ENCODE measurements around the gene COX19. TPM values are rescaled to one million over a fixed set of nuclear protein-coding genes. Genes with fewer than 3 reads are reported as not detected.
"Not testable (repeated sequence)": the region's sequence is repeated elsewhere in the genome, so short reads cannot be mapped to it uniquely, and the experiment has no call there.

Gene COX19
- total RNA-seq, 1 experiment from 2014 or later = 8.4 TPM

- H3K4me3 ChIP-seq (ENCODE audit: insufficient read depth, low read depth, low read length); H3K36me3 ChIP-seq (replicated peaks; ENCODE audit: control insufficient read depth, insufficient read depth, low read length); H3K27me3 ChIP-seq (ENCODE audit: control insufficient read depth, insufficient read depth, low read length): not testable (repeated sequence)
- DNase-seq = peak; percentile 88
Observed at GRCh38 chr7:1001069-1001770, 25.9 kb upstream of the COX19 start.

GRCh38 chr7:999941-1000935, 24.9 kb upstream of the COX19 start:
- Histone ChIP-seq H3K36me3 (replicated peaks; ENCODE audit: control insufficient read depth, insufficient read depth, low read length) (no peaks in the 10 kb centered on the region), H3K4me3 (ENCODE audit: insufficient read depth, low read depth, low read length) (no peak overlapping the region), H3K27me3 (ENCODE audit: control insufficient read depth, insufficient read depth, low read length) (no peaks in the 10 kb centered on the region)
- DNase-seq = no peak

GRCh38 chr7:999149-999879, 24.0 kb upstream of the COX19 start:
- H3K27me3 ChIP-seq (ENCODE audit: control insufficient read depth, insufficient read depth, low read length) = no peaks in the 10 kb centered on the region
- DNase-seq = no peak
- no peaks in the 10 kb centered on the region for H3K36me3 ChIP-seq (replicated peaks; ENCODE audit: control insufficient read depth, insufficient read depth, low read length)
- H3K4me3 ChIP-seq (ENCODE audit: insufficient read depth, low read depth, low read length) = no peak overlapping the region

GRCh38 chr7:997404-998395, 22.4 kb upstream of the COX19 start:
- Histone ChIP-seq H3K4me3 (ENCODE audit: insufficient read depth, low read depth, low read length) (no peak overlapping the region), H3K27me3 (ENCODE audit: control insufficient read depth, insufficient read depth, low read length) (no peaks in the 10 kb centered on the region), H3K36me3 (replicated peaks; ENCODE audit: control insufficient read depth, insufficient read depth, low read length) (no peaks in the 10 kb centered on the region)
- DNase-seq = peak; percentile 92

- Histone ChIP-seq H3K4me3 (ENCODE audit: insufficient read depth, low read depth, low read length) (no peak overlapping the region), H3K27me3 (ENCODE audit: control insufficient read depth, insufficient read depth, low read length) (no peaks in the 10 kb centered on the region), H3K36me3 (replicated peaks; ENCODE audit: control insufficient read depth, insufficient read depth, low read length) (no peaks in the 10 kb centered on the region)
- DNase-seq = no peak
Observed at GRCh38 chr7:996079-996872, 20.9 kb upstream of the COX19 start.

GRCh38 chr7:995571-995970, 20.2 kb upstream of the COX19 start:
- Histone ChIP-seq H3K4me3 (ENCODE audit: insufficient read depth, low read depth, low read length) (no peak overlapping the region), H3K27me3 (ENCODE audit: control insufficient read depth, insufficient read depth, low read length) (no peaks in the 10 kb centered on the region), H3K36me3 (replicated peaks; ENCODE audit: control insufficient read depth, insufficient read depth, low read length) (no peaks in the 10 kb centered on the region)
- DNase-seq = no peak

GRCh38 chr7:994592-995308, 19.4 kb upstream of the COX19 start:
- Histone ChIP-seq H3K36me3 (replicated peaks; ENCODE audit: control insufficient read depth, insufficient read depth, low read length) (no peaks in the 10 kb centered on the region), H3K4me3 (ENCODE audit: insufficient read depth, low read depth, low read length) (no peak overlapping the region), H3K27me3 (ENCODE audit: control insufficient read depth, insufficient read depth, low read length) (no peaks in the 10 kb centered on the region)
- no peak for DNase-seq

GRCh38 chr7:992709-993607, 17.6 kb upstream of the COX19 start:
- no peak overlapping the region for H3K4me3 ChIP-seq (ENCODE audit: insufficient read depth, low read depth, low read length)
- H3K36me3 ChIP-seq (replicated peaks; ENCODE audit: control insufficient read depth, insufficient read depth, low read length) = no peaks in the 10 kb centered on the region
- DNase-seq = peak; percentile 97
- no peaks in the 10 kb centered on the region for H3K27me3 ChIP-seq (ENCODE audit: control insufficient read depth, insufficient read depth, low read length)

GRCh38 chr7:991729-992656, 16.6 kb upstream of the COX19 start:
- no peak for DNase-seq
- Histone ChIP-seq H3K27me3 (ENCODE audit: control insufficient read depth, insufficient read depth, low read length) (no peaks in the 10 kb centered on the region), H3K36me3 (replicated peaks; ENCODE audit: control insufficient read depth, insufficient read depth, low read length) (no peaks in the 10 kb centered on the region)

GRCh38 chr7:990933-991728, 15.8 kb upstream of the COX19 start:
- Histone ChIP-seq H3K36me3 (replicated peaks; ENCODE audit: control insufficient read depth, insufficient read depth, low read length) (no peaks in the 10 kb centered on the region), H3K27me3 (ENCODE audit: control insufficient read depth, insufficient read depth, low read length) (no peaks in the 10 kb centered on the region), H3K4me3 (ENCODE audit: insufficient read depth, low read depth, low read length) (no peak overlapping the region)
- DNase-seq = no peak

More at GRCh38 chr7:991729-992656, 16.6 kb upstream of the COX19 start:
- no peak overlapping the region for H3K4me3 ChIP-seq (ENCODE audit: insufficient read depth, low read depth, low read length)

Measured in H7 (cell line).